GM12878 (cell line): ENCODE measurements around the gene HMGCLL1. TPM values are rescaled to one million over a fixed set of nuclear protein-coding genes. Genes with fewer than 3 reads are reported as not detected.

ENCODE experiments used
- ATAC-seq: fragments of 200-7000 bp; cut with Tn5 transposase; 3 replicates; pipeline ENCODE4 v1.9.1; 2020; ENCODE audit warnings: mild to moderate bottlenecking, moderate library complexity
- BruUV-seq: library from RNA; stranded (reverse); fragments of 400-500 nt; replicated peaks from 2 replicates; lab custom pipeline; 2021; lab: Mats Ljungman, UMichigan
- CTCF ChIA-PET: fragments of 300-600 bp; sonication (Branson Sonifier 250); formaldehyde crosslinking; extraction: SDS; loops from one replicate; lab custom pipeline; 2021; ENCODE audit warnings: inconsistent platforms; lab: Yijun Ruan, JAX
- POLR2A ChIA-PET: fragments of 350-600 bp; formaldehyde crosslinking; extraction: SDS; loops from one replicate; lab custom pipeline; 2021; ENCODE audit warnings: inconsistent platforms; lab: Charles Lee
- RAD21 ChIA-PET: fragments of 300-600 bp; sonication (Branson Sonifier 250); formaldehyde crosslinking; loops from one replicate; lab custom pipeline; 2023; ENCODE audit warnings: antibody characterized with exemption; ENCODE audit not compliant: unreplicated experiment; lab: Charles Lee
- SMC1A ChIA-PET: fragments of 300-600 bp; sonication (Branson Sonifier 250); formaldehyde crosslinking; loops from one replicate; lab custom pipeline; 2023; ENCODE audit not compliant: unreplicated experiment, uncharacterized antibody; lab: Charles Lee
- DNase-seq: peaks from one replicate; pipeline ENCODE4 v3.0.0-alpha.2; 2011; ENCODE audit warnings: low read depth, low spot score
- FAIRE-seq: peaks from 3 replicates; lab custom pipeline; 2011; peaks lifted over from hg19 to GRCh38; lab: Jason Lieb, UNC
- H2AFZ ChIP-seq: 2 replicates; pipeline ENCODE4 v1.6.0; 2011; ENCODE audit warnings: low read depth, low read length, control low read depth; ENCODE audit not compliant: control insufficient read depth
- H3K27ac ChIP-seq: 2 replicates; pipeline ENCODE4 v1.5.1; 2011; ENCODE audit warnings: control low read depth; ENCODE audit not compliant: control insufficient read depth, insufficient read depth
- H3K27me3 ChIP-seq, 2 experiments: replicated peaks in 1 of 2; 2 replicates each; pipeline versions ENCODE4 v1.6.0 to v1.6.1; 2011; ENCODE audit warnings: low read length in 1 of 2; ENCODE audit not compliant: control insufficient read depth in 2 of 2, insufficient read depth in 2 of 2
- H3K36me3 ChIP-seq, 2 experiments: 2 replicates each; pipeline ENCODE4 v1.5.1; 2011; ENCODE audit warnings: low read length in 1 of 2; ENCODE audit not compliant: control insufficient read depth in 2 of 2, insufficient read depth in 2 of 2
- H3K4me1 ChIP-seq: 2 replicates; pipeline ENCODE4 v1.6.1; 2011; ENCODE audit warnings: mild to moderate bottlenecking, low read length, moderate library complexity, mixed read lengths; ENCODE audit not compliant: control insufficient read depth, insufficient read depth
- H3K4me2 ChIP-seq: 2 replicates; pipeline ENCODE4 v1.6.0; 2011; ENCODE audit warnings: control low read depth; ENCODE audit not compliant: control insufficient read depth, insufficient read depth
- H3K4me3 ChIP-seq: fragments of 200-600 bp; sonication (generic); 2 replicates; pipeline ENCODE4 v1.5.1; 2016
- H3K79me2 ChIP-seq: 2 replicates; pipeline ENCODE4 v1.6.0; 2011; ENCODE audit warnings: low read length; ENCODE audit not compliant: control insufficient read depth, insufficient read depth
- H3K9ac ChIP-seq: 2 replicates; pipeline ENCODE4 v1.8.0; 2011; ENCODE audit warnings: low read length, control low read depth, mixed read lengths; ENCODE audit not compliant: control insufficient read depth, insufficient read depth
- H3K9me3 ChIP-seq: replicated peaks from 3 replicates; pipeline ENCODE4 v1.5.1; 2011; ENCODE audit warnings: mild to moderate bottlenecking, low read length; ENCODE audit not compliant: control insufficient read depth, insufficient read depth
- H4K20me1 ChIP-seq: 2 replicates; pipeline ENCODE4 v1.6.0; 2011; ENCODE audit not compliant: control insufficient read depth, insufficient read depth
- CBFB ChIP-seq: IDR thresholded peaks from 2 replicates; pipeline ENCODE4 v1.6.1; 2016; ENCODE audit warnings: antibody characterized with exemption, low read depth
- CHD1 ChIP-seq: IDR thresholded peaks from 2 replicates; pipeline ENCODE4 v1.6.1; 2012; ENCODE audit warnings: low read depth, low read length, improper control_type of control experiment
- CHD4 ChIP-seq: fragments of 200-600 bp; sonication (generic); IDR thresholded peaks from 2 replicates; pipeline ENCODE4 v1.6.1; 2016; ENCODE audit warnings: mild to moderate bottlenecking
- EP300 ChIP-seq, 2 experiments: fragments of 150-350 bp in 1 of 2; IDR thresholded peaks; 2 replicates each; pipeline ENCODE4 v1.6.1; 2011 to 2012; ENCODE audit warnings: low read depth in 2 of 2, low read length in 2 of 2, borderline replicate concordance in 1 of 2, improper control_type of control experiment in 1 of 2, inconsistent platforms in 1 of 2; ENCODE audit not compliant: control insufficient read depth in 1 of 2
- ESRRA ChIP-seq: IDR thresholded peaks from 2 replicates; pipeline ENCODE4 v1.6.1; 2012; ENCODE audit warnings: mild to moderate bottlenecking, low read length, improper control_type of control experiment
- GATAD2B ChIP-seq: fragments of 450-650 bp; conservative IDR thresholded peaks from 2 replicates; pipeline ENCODE4 v1.6.1; 2017; ENCODE audit warnings: low read depth, mild to moderate bottlenecking, moderate library complexity
- IKZF1 ChIP-seq: fragments of 450-650 bp; conservative IDR thresholded peaks from 2 replicates; pipeline ENCODE4 v1.6.1; 2017; ENCODE audit warnings: antibody characterized with exemption, mild to moderate bottlenecking
- KAT2A ChIP-seq: conservative IDR thresholded peaks from 2 replicates; pipeline ENCODE4 v1.6.1; 2011; ENCODE audit warnings: low read depth, low read length; ENCODE audit not compliant: control insufficient read depth
- LARP7 ChIP-seq: fragments of 450-650 bp; IDR thresholded peaks from 2 replicates; pipeline ENCODE4 v1.6.1; 2017; ENCODE audit warnings: mild to moderate bottlenecking
- SUPT20H ChIP-seq: IDR thresholded peaks from 2 replicates; pipeline ENCODE4 v1.6.1; 2011; ENCODE audit warnings: low read depth, mild to moderate bottlenecking, low read length, moderate library complexity, borderline replicate concordance; ENCODE audit not compliant: control insufficient read depth
- ZBTB40 ChIP-seq: fragments of 450-650 bp; IDR thresholded peaks from 2 replicates; pipeline ENCODE4 v1.6.1; 2016; ENCODE audit warnings: mild to moderate bottlenecking, moderate library complexity, borderline replicate concordance
- WGBS: methylation state at CpG from one replicate; pipeline ENCODE4 v1.1.6; 2016; ENCODE audit warnings: low lambda C conversion rate; ENCODE audit not compliant: insufficient replicate concordance, insufficient coverage; ENCODE audit errors: missing lambda C conversion rate; 5-methylcytosine and 5-hydroxymethylcytosine counted together
- in situ Hi-C: fragments of 300-500 bp; cut with MboI; formaldehyde crosslinking; loops from 9 replicates; pipeline ENCODE4 v1.14.3; 2018; ENCODE audit warnings: mixed read lengths
- intact Hi-C: fragments of 100-400 bp; cut with micrococcal nuclease; formaldehyde crosslinking; loops from one replicate; pipeline ENCODE4 v1.14.2; 2022; ENCODE audit not compliant: unreplicated experiment
- polyA plus RNA-seq, 11 experiments: library from polyadenylated mRNA; depleted of rRNA in 4 of 11; unstranded in 6 of 11; stranded (reverse) in 5 of 11; fragments of >200 nt; fragmentation: Nextera tagmentation in 4 of 11; fragmentation: Illumina TruSeq in 1 of 11; extraction: Ambion mirVana in 4 of 11; extraction: Trizol in 1 of 11; gene quantifications; 1 replicate in 1 of 11; 2 replicates in 10 of 11; pipeline versions ENCODE4 v1.2.1 to v1.2.3, GENCODE V29; 2011 to 2016; ENCODE audit warnings: inconsistent platforms in 2 of 11, missing spikeins in 2 of 11, low read depth in 1 of 11
- total RNA-seq, 4 experiments: library from RNA; depleted of rRNA in 3 of 4; stranded (reverse); fragments of >200 nt in 3 of 4; fragmentation: Illumina TruSeq in 1 of 4; extraction: Trizol in 1 of 4; gene quantifications; 2 replicates each; pipeline versions ENCODE4 v1.2.1 to v1.2.3, GENCODE V29; 2013 to 2021

HMGCLL1 gene
- total and polyA plus RNA-seq, 10 of the 15 experiments (the other 5 are each of a cell fraction or from before 2014, with no cell fraction given), result not detected

GRCh38 chr6:55557146-55557545 is 21.8 kb downstream of the HMGCLL1 start:
- H3K9ac ChIP-seq, result no peak overlapping the region
- no peak overlapping the region for H2AFZ ChIP-seq
- no peak for DNase-seq
- RAD21 ChIA-PET, result no interaction called here
- WGBS, result 42% methylated on average over 7 of the region's 7 CpGs
- in situ Hi-C loops, result no loop called here
- SMC1A ChIA-PET, result no interaction called here
- no peak for FAIRE-seq
- H3K36me3 ChIP-seq, result no peaks in the 10 kb centered on the region
- H4K20me1 ChIP-seq, result no peaks in the 10 kb centered on the region
- TF ChIP-seq SUPT20H (no peak), ESRRA (no peak), CHD1 (no peak), CBFB (no peak), KAT2A (no peak), CHD4 (no peak), ZBTB40 (no peak), EP300 (IDR thresholded peaks at IDR 0.05; ENCODE audit: borderline replicate concordance in 1 of 2, control insufficient read depth in 1 of 2, low read depth in 2 of 2, low read length in 2 of 2) (no peak), LARP7 (no peak), GATAD2B (no peak), IKZF1 (no peak)
- TF ChIP-seq, all 136 proteins: peak for 0
- CTCF ChIA-PET, result no interaction called here
- no peaks in the 10 kb centered on the region for H3K79me2 ChIP-seq
- no peak overlapping the region for H3K4me2 ChIP-seq
- H3K4me3 ChIP-seq, result no peak overlapping the region
- BruUV-seq, result no TSS peak
- H3K27ac ChIP-seq, result no peak overlapping the region
- POLR2A ChIA-PET, result no interaction called here
- H3K27me3 ChIP-seq, result no peaks in the 10 kb centered on the region; a peak in 1 of 4 replicates
- ATAC-seq, result no peak
- no peaks in the 10 kb centered on the region for H3K9me3 ChIP-seq
- no peaks in the 10 kb centered on the region for H3K4me1 ChIP-seq
- intact Hi-C loops, result no loop called here
